HTR-8/SVneo (cell line): Measurements from ENCODE around the gene DYRK1A.

ENCODE experiments used
- DNase-seq: peaks from one replicate; pipeline ENCODE4 v3.0.0; 2011; ENCODE audit warnings: low spot score, mixed read lengths; ENCODE audit not compliant: insufficient read length
- FAIRE-seq: peaks from 2 replicates; lab custom pipeline; 2011; peaks lifted over from hg19 to GRCh38; lab: Jason Lieb, UNC

Gene DYRK1A

DNA sequence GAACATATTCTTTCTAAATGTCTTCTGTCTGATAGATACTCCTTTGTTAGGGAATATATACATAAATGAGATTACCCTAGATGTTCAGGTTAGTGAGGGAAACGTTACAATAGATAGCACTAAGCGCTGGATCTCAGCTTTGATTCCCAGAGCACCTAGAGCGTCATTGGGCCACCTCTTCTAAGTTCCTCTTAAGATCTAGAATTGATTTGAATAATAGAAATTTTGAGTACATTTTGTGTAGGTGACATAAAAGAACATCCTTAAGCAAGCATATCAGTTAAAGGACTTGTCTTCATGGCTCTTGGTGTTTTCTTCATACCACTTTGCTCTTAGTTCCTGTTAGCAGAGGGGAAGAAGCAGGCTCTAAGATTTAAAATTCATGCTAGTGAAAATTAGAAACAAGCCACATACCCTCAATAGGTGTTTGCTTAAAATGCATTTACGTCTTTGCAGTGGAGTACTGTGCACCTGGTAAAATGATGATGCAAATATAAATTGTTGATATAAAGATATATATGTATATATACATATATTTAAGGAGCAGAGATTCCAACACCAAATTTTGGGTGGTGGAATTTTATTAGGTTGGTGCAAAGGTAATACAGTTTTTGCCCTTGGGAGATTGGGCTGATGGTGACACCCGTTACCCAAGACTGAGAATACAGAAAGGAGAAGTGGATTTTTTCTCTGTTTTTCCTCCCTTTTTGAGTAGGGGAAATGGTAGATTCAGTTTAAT lies 47.1 kb downstream of the DYRK1A start:
- DNase-seq, result no peak
- FAIRE-seq, result no peak

DNA sequence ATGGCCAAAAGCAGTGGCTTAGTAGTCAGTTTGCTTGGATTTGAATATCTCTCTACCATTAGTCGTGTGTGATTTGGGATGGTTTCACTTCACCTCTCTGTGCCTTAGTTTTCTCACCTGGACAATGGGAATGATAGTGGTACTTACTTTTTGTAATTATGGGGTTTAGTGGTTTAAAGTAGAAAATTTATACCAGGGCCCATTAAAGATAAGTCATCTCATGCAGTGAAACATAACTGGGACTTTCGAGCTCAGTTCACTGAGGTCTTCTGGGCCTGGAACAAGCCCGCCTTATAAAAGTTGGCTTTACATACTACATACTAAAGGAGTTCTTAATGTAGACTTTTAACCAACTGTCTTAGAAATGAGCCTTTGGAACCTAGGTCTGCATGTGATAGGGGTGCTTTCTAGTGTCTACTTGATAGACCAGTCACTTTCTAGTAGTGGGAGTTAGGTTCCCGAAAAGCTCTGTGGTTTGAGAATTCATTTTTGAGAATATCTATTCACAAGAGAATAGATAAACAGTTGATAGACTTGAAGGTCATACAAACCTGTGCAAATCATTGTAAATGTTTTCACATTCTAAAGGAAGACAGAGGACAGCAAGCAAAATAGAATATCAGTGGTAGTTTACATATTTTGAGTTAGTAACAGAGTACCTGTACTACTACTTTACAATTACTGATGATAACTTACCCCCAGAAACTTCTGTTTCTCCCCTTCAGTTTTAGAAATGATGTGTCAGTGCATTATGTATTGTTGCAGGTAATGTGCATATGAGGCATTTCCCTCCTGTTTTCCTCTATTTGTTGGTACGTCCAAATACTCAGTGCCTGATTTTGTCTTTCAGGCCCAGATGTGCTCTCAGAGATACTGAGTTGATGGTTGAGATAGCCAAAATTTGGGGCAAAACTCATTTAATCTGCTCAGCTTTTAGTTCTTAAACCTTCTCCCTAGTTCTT lies 48.0 kb downstream of the DYRK1A start:
- DNase-seq (no peak), FAIRE-seq (no peak)

DNA sequence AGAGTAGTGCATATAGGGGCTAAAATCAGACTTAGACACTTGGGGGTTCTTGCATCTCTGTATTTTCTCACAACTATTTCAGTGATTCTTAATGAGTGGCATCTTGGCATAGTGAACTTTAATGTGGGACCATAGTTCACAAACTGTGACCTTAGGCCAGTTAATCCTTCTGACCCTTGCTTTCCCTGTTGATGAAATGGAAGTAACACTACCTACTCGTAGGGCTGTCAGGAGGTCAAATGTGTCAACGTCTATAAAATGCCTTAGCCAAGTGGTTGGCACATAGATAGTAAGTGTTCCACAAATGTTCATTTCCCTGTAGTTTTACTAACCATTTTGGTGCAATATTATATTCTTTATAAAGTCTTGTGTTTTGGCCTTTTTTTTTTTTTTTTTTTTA lies 49.4 kb downstream of the DYRK1A start:
- DNase-seq (no peak), FAIRE-seq (no peak)

DNA sequence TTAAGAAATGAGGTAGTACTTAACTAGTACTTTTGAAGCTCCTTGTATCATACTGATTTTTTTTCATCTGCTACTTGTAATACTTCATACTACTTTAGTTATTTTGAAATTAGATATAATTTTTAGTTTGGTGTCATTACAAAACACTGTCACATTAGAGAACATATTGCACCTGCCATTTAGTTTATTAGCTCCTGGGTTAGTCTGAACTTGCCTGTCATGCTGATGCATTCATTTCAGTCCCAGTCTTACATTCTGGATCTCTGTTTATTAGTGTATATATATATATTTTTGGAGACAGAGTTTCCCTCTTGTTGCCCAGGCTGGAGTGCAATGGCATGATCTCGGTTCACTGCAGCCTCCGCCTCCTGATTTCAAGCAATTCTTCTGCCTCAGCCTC lies 50.3 kb downstream of the DYRK1A start:
- DNase-seq (no peak), FAIRE-seq (no peak)

DNA sequence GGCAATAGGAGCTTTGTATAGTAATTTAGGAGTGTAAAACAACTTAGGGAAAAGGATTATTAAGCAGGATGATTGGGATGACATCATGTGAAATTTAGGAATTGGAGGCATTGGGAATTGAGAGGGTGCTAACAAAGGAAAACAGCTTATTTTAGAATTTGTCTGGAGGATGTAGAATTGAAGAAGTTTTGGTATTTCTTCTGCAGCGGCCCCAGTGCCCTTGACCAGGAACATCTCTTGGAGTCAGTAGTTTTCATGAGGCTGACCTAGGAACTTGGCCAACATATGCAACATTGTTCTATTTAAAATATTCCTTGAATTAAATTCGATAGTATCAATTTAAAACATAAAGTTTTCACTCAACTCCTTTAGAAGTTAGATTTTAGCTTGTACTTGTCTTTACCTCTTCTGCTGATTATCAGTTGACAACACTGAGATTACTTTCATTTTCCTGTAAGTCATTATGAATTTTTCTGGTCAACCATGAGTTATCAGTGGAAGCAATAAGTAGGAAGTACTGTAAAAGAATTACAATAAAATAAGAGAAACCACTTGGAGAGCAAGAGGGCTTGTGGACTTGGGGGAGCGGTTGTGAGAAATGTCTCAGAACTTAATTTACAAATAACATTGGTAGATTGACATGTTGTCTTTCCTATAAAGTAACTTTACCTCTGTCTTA lies 52.8 kb downstream of the DYRK1A start:
- FAIRE-seq (no peak), DNase-seq (no peak)

DNA sequence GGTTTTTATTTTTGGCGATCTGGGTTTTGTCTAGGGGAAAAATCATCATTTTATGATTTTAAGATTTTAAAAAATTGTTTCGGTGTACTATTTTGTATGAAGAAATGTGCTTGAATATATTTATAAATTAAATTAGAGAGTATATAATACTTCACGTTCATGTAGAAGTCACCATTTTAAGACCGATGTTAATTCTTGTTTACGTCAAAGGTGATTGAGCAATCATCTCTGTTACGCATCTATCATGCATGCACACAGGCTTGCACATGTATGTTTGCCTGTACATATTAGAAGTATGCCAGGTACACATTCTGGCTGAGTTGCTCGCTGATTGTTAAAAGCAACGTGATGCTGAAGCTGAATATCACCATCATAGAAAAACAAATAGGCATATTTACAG lies 54.7 kb downstream of the DYRK1A start:
- FAIRE-seq (no peak), DNase-seq (no peak)

DNA sequence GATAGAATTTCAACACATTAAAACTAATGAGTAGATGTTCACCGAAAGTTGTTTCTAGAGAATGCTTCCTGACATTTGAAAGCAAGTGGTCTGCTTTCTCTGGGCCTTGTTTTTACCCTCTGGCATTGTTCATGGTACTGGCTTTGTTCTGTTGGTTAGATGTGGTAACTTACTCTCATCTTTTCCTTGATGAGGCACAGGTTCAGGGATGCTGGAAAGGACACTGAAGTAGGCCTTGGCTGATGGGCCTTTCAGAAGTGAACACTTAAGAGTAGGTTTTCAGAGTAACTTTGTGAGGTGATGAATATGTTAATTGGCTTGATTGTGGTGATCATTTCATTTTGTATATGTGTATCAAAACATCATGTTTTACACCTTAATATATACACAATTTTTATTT lies 55.8 kb downstream of the DYRK1A start:
- FAIRE-seq (no peak), DNase-seq (no peak)

DNA sequence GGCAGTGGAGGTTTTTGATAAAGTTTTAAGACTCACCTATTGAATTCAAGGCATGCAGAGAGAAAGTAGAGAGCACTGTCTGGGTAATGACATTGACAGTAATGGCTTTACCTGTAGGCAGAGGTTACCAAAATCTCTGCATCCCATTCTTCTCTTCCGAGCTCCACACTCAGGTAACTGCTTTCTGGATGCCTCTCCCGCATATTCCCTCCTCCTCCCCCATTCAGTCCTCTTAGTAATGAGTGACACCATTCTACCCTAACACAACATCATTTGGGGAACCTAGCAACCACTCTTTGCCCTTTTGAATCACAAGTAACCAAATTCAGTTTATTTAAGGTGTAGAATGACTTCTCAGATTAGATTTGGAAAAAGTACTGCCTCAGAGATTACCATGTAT lies 56.5 kb downstream of the DYRK1A start:
- DNase-seq (no peak), FAIRE-seq (no peak)

DNA sequence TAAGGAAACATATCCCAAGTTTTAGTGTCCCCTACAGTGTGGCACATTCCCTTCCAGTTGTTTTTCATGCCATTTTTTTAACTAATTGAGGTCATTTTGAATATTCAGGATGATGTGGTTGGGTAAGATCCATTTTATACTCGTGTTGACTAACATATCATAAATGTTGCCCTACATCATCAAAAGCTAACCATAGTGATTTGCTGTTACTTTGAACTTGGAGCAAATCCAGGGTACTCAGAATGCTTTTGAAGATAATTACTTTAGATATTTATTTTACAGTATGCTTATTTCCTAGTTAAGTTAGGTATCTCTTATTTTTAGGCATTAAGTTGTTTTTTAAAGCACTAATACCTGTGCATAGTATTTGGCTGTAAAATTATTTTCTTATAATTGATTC lies 57.8 kb downstream of the DYRK1A start:
- DNase-seq (no peak), FAIRE-seq (no peak)

DNA sequence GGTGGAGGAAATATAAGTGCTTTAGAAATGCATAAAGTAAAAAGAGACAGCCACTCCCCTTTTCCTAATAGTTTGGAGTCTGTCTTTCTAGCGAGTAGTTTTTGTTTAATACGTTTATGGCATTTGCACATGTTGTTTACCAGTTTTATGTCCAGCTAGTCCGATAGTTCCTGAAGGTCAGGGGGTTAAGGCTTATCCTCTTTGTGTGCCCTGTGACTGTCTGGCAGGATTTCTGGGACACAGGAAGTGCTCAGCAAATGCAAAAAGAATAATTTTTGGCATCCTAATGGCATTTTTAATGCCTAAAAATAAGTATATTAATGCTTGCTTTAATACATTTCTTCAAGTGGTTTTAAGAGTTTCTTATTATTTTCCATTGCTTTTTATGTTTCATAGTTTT lies 58.4 kb downstream of the DYRK1A start:
- FAIRE-seq, result no peak
- no peak for DNase-seq

DNA sequence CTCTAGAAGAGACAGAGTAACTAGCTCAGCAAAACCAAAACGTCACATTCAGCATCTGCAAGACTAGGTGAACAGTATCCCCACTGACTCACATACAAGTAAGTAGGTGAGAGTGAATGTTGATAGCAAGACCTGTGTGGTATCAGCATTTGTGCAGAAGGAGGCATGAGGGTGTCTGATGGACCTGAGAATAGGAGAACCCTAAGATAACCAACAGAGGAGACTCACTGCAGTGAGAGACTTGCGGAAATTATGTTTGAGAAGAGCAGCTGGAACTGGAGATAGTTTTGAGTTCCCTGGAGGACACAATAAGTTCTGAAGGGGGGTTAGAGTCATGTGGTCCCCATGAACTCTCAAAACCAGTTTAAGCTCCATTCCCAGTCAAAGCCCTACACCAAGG lies 59.1 kb downstream of the DYRK1A start:
- DNase-seq (no peak), FAIRE-seq (no peak)

DNA sequence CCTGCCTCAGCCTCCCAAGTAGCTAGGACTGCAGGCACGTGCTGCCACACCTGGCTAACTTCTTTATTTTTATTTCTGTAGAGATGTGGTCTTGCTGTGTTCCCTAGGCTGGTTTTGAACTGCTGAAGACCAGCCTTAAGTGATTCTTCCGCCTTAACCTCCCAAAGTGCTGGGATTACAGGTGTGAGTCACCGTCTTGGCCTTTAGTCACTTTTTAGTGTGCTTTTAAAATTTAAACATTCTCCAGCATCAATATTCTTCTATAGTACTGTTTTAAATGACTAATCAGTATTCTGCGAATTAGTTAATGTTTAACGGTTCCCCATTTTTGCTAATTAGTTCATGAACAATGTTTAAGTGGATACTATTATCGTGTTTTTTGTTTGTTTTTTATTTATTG lies 60.6 kb downstream of the DYRK1A start:
- DNase-seq (no peak), FAIRE-seq (no peak)

DNA sequence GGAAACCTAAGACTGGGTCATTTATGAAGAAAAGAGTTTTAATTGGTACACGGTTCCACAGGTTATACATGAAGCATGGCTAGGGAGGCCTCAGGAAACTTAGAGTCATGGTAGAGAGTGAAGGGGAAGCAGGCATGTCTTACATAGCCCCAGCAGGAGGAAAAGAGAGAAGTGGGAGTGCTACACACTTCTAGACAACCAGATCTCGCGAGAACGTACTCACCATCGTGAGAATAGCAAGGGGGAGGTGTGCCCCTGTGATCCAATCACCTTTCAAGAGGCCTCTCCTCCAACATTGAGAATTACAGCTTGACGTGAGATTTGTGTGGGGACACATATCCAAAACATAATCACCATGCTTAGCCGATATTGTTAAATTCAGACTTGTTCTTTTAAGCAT lies 62.8 kb downstream of the DYRK1A start:
- FAIRE-seq (no peak), DNase-seq (no peak)

DNA sequence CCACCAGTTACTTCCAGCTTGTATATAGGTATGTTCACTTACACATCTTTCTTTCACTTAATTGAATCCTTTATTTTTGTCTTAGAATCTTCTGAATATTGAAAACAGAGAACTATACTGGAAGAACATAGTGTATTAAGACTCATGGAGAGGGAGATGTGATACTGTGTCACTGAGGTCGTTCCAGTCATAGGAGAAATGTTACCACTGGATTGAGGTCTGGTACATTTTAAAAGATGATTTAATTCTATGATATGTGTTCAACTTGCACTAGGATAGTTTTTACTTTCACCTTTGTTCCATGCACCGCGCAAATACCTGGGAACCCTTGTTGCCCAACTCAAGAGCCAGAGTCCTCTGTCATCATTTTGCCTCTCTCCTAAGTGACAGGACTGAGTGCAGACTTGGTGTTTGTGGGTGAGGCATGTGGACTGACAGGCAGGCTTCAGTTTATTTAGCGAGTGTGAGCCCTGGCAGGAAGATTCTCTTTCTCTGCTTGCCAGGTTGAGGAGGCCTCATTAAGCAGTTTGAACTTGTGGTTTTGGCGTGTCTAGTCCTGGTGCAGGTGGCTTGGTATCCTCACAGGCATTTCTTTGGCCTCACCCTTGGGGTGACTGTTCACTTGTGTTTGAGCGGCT lies 63.7 kb downstream of the DYRK1A start:
- FAIRE-seq, result no peak
- no peak for DNase-seq

DNA sequence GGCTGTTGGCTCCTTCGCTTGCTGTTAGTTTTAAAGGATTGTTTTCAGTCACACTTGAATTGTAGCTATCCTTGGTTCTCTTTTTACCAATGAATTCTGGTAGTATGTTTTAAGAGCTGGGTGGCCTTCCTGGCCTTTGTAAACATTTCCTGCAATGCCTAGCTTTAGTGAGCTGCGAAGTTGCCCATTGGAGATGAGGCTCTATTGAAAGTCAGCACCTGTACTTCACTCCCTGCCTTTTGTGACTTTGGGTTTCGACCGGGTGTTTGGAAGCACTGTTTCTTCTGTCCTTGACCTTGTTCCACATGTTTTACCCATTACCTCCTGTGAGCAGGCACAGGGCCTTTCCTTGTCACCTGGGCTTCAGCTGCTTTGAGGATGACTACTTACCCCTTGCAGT lies 64.7 kb downstream of the DYRK1A start:
- no peak for DNase-seq
- no peak for FAIRE-seq

DNA sequence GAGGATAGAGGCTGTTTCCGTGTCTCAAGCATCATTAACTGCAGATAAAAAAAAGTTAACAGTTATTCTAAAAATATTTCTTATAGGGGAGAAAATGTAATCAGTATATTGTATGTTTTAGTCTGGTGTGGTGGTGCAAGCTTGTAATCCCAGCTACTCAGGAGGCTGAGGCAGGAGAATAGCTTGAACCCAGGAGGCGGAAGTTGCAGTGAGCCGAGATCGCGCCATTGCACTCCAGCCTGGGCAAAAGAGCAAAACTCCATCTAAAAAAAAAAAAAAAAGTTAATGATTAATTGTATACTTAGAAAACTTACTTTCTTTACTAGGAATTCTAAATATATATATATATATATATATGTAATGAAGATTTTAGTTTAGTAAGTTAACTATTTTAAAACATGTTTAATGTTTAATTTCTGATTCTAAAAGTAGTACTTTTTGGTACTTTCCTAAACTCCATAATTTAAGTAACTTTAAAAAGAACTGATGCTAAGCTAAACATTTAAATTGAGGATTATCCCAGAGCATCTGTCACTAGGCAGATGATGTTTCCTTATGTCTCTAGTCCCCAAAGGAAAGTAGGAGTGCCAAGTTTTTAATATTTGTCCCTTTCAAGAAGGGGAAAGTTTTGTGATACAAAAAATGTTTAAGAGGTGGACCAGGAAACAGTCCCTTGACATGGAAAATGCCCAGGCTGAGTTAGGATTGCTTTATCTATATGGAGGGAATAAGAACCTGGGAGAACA lies 66.3 kb downstream of the DYRK1A start:
- FAIRE-seq (no peak), DNase-seq (no peak)

DNA sequence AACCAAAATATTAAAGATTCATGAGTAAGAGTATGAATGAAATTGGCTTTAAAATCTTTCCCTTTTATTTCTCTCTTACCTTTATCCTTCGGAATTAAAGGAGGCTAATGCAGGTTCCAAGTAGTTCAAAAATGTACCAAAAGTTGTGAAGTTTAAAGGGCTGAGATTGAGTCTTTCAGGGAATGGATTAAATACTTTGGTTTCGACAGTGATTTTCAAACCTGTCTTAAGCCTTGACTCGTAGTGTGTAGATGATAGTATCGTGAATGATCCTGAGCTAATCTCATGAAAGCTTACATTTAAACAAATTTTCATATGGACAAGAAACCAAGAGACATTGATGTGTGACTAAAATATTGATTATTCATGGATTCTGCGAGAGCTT lies 66.9 kb downstream of the DYRK1A start:
- DNase-seq (no peak), FAIRE-seq (no peak)

DNA sequence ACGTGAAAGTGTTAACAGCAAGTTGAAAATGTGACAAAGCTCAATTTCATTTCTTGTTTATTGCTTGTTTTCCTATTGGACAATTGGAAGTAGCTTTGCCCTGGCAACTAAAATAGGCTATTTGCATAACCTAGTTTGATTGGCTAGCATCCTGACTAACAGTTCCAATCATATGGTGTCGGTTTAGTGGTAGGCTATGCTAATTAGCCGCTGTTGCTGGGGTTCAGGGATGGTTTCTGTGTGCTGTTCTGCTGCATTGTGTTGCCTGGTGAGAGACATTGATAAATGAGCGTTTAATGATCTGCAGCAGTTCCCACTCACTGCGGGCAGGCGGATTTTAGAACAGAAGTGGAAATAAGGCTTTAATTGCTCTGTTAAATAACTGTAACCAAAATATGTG lies 68.5 kb downstream of the DYRK1A start:
- peak; percentile 62 for DNase-seq
- peak; percentile 95 for FAIRE-seq

DNA sequence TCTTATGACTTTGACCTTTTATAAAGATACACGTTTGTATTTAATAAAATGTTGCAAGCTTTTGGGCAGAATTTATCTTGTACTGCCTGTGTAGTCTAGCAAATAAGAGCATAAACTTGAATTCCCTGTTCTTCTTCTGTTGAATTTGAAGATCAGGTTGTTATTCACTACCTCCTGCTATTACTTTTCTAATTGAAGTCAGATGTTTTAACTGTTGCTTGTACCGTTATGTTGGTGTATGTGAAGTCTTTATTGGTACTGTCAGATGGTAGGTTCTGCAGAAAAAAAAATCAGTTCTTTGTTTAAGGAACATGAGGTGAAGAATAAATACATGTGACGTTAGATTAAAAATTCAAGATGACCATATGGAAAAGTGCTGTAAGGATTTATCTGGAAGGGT lies 69.1 kb downstream of the DYRK1A start:
- DNase-seq, result no peak
- no peak for FAIRE-seq

DNA sequence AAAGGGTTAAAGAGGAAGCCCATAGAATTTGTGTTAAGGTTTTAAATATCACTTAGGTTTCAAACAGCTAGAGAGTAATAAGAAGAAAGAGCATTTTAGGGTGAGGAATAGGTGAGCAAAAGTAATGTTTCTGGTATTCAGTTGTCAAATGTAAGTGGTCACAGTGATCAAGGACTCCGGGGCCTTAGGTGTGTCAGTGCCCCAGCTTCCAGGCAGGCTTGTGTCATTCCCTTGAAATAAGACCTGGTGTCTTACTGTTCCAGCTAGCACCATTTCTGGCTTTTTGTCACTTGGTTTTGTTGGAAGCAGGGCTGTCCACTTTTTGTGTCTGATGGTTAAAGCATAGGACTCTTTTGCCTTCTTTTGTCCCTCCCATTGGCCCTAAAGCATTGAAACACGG lies 69.6 kb downstream of the DYRK1A start:
- DNase-seq (no peak), FAIRE-seq (no peak)
